IMR-90 (cell line): ENCODE results near the gene MOCS1. TPM values are rescaled to one million over a fixed set of nuclear protein-coding genes. Genes with fewer than 3 reads are reported as not detected.
A peak's percentile ranks its signal among the peaks of the same experiment; 100 is the strongest.

ENCODE experiments used
- ATAC-seq: fragments of 200-7000 bp; cut with Tn5 transposase; 2 replicates; pipeline ENCODE4 v1.9.1; 2020; ENCODE audit warnings: low read depth, mild to moderate bottlenecking, moderate library complexity
- BruUV-seq: library from RNA; stranded (reverse); fragments of 400-500 nt; replicated peaks from 2 replicates; lab custom pipeline; 2021; lab: Mats Ljungman, UMichigan
- CTCF ChIA-PET: fragments of 300-600 bp; formaldehyde crosslinking; extraction: SDS; loops from one replicate; lab custom pipeline; 2021; ENCODE audit warnings: antibody characterized with exemption; lab: Yijun Ruan, JAX
- POLR2A ChIA-PET: fragments of 300-600 bp; sonication (Branson Sonifier 250); formaldehyde crosslinking; loops from one replicate; lab custom pipeline; 2022; ENCODE audit warnings: antibody characterized with exemption; ENCODE audit not compliant: unreplicated experiment; lab: Charles Lee
- DNase-seq: peaks from one replicate; pipeline ENCODE4 v3.0.0; 2013
- H2AFZ ChIP-seq: replicated peaks from 2 replicates; pipeline ENCODE3; 2013; ENCODE audit warnings: low read length, mild to moderate bottlenecking; ENCODE audit not compliant: poor library complexity
- H2AK5ac ChIP-seq: 2 replicates; pipeline ENCODE4 v1.6.1; 2013; ENCODE audit warnings: low read depth, low read length, inconsistent platforms
- H2AK9ac ChIP-seq: replicated peaks from 2 replicates; pipeline ENCODE3; 2013; ENCODE audit warnings: mild to moderate bottlenecking, low read depth, low read length, moderate library complexity; ENCODE audit not compliant: poor library complexity
- H2BK120ac ChIP-seq: 2 replicates; pipeline ENCODE4 v1.6.1; 2013; ENCODE audit warnings: low read depth, low read length, inconsistent platforms
- H2BK15ac ChIP-seq: 3 replicates; pipeline ENCODE4 v1.6.1; 2013; ENCODE audit warnings: low read depth, low read length, inconsistent platforms
- H2BK20ac ChIP-seq: 2 replicates; pipeline ENCODE4 v1.6.1; 2013; ENCODE audit warnings: low read depth, mild to moderate bottlenecking, inconsistent platforms, low read length, moderate library complexity
- H2BK5ac ChIP-seq: 2 replicates; pipeline ENCODE4 v1.6.1; 2013; ENCODE audit warnings: mild to moderate bottlenecking, low read depth, low read length, inconsistent platforms; ENCODE audit not compliant: poor library complexity, severe bottlenecking
- H3K14ac ChIP-seq: replicated peaks from 2 replicates; pipeline ENCODE4 v1.6.1; 2013; ENCODE audit warnings: low read depth, low read length, inconsistent platforms
- H3K18ac ChIP-seq: 2 replicates; pipeline ENCODE4 v1.6.1; 2013; ENCODE audit warnings: low read depth, low read length, control low read depth
- H3K23ac ChIP-seq: 2 replicates; pipeline ENCODE4 v1.6.1; 2013; ENCODE audit warnings: low read depth, low read length, inconsistent platforms
- H3K27ac ChIP-seq: 2 replicates; pipeline ENCODE4 v1.5.1; 2013; ENCODE audit warnings: mild to moderate bottlenecking, control low read depth, low read length; ENCODE audit not compliant: insufficient read depth
- H3K27me3 ChIP-seq: 2 replicates; pipeline ENCODE4 v1.6.1; 2013; ENCODE audit warnings: low read length; ENCODE audit not compliant: control insufficient read depth, insufficient read depth
- H3K36me3 ChIP-seq: 2 replicates; pipeline ENCODE4 v1.6.1; 2013; ENCODE audit warnings: low read length, mixed read lengths; ENCODE audit not compliant: control insufficient read depth, insufficient read depth
- H3K4ac ChIP-seq: 2 replicates; pipeline ENCODE4 v1.6.1; 2013; ENCODE audit warnings: low read depth, low read length, inconsistent platforms
- H3K4me1 ChIP-seq: 2 replicates; pipeline ENCODE4 v1.6.1; 2013; ENCODE audit warnings: low read length, mixed read lengths; ENCODE audit not compliant: control insufficient read depth, insufficient read depth
- H3K4me2 ChIP-seq: 2 replicates; pipeline ENCODE4 v1.6.1; 2013; ENCODE audit warnings: low read depth, mild to moderate bottlenecking, control low read depth, low read length, moderate library complexity
- H3K4me3 ChIP-seq: 2 replicates; pipeline ENCODE4 v1.5.1; 2013; ENCODE audit warnings: low read depth, mild to moderate bottlenecking, control low read depth, low read length, moderate library complexity; ENCODE audit not compliant: insufficient read depth
- H3K56ac ChIP-seq: 2 replicates; pipeline ENCODE4 v1.6.1; 2013; ENCODE audit warnings: low read length, inconsistent platforms; ENCODE audit not compliant: insufficient read depth; ENCODE audit errors: extremely low read depth
- H3K79me1 ChIP-seq, 2 experiments: 2 replicates each; pipeline ENCODE4 v1.6.1; 2013; ENCODE audit warnings: low read length in 2 of 2, inconsistent platforms in 1 of 2, low read depth in 1 of 2
- H3K9ac ChIP-seq: 2 replicates; pipeline ENCODE4 v1.6.1; 2013; ENCODE audit warnings: low read depth, low read length, control low read depth
- H3K9me1 ChIP-seq: 2 replicates; pipeline ENCODE4 v1.6.1; 2013; ENCODE audit warnings: low read length, inconsistent platforms; ENCODE audit not compliant: insufficient read depth
- H3K9me3 ChIP-seq: 2 replicates; pipeline ENCODE4 v1.6.1; 2013; ENCODE audit warnings: low read length; ENCODE audit not compliant: control insufficient read depth, insufficient read depth
- H4K20me1 ChIP-seq: 2 replicates; pipeline ENCODE4 v1.6.1; 2013; ENCODE audit warnings: low read length, inconsistent platforms; ENCODE audit not compliant: insufficient read depth
- H4K5ac ChIP-seq: 2 replicates; pipeline ENCODE4 v1.6.1; 2013; ENCODE audit warnings: mild to moderate bottlenecking, low read depth, low read length, control low read depth
- H4K8ac ChIP-seq, 2 experiments: 2 replicates each; pipeline ENCODE4 v1.6.1; 2013; ENCODE audit warnings: low read depth in 2 of 2, low read length in 2 of 2, control low read depth in 1 of 2, inconsistent platforms in 1 of 2
- H4K91ac ChIP-seq: 2 replicates; pipeline ENCODE4 v1.6.1; 2013; ENCODE audit warnings: low read depth, low read length, inconsistent platforms; ENCODE audit not compliant: insufficient read depth
- CEBPB ChIP-seq: IDR thresholded peaks from 2 replicates; pipeline ENCODE4 v1.6.1; 2012; ENCODE audit warnings: low read depth, low read length, improper control_type of control experiment
- CHD1 ChIP-seq: IDR thresholded peaks from 2 replicates; pipeline ENCODE4 v1.6.1; 2012; ENCODE audit warnings: low read depth, low read length, improper control_type of control experiment
- USF2 ChIP-seq: fragments of 150-350 bp; IDR thresholded peaks from 2 replicates; pipeline ENCODE4 v1.6.1; 2017; ENCODE audit warnings: mild to moderate bottlenecking, antibody characterized with exemption, low read length, low read depth
- WGBS, 2 experiments: methylation state at CpG; one replicate each; pipeline versions ENCODE4 v1.1.5 to v1.1.7; 2013; ENCODE audit warnings: missing lambda C conversion rate in 2 of 2; ENCODE audit not compliant: insufficient read length in 1 of 2; ENCODE audit errors: extremely low coverage in 2 of 2; 5-methylcytosine and 5-hydroxymethylcytosine counted together
- dilution Hi-C: fragments of 300-500 bp; cut with HindIII; formaldehyde crosslinking; loops from one replicate; pipeline ENCODE4 v1.14.3; 2018; ENCODE audit warnings: low sequenced_read_pairs; ENCODE audit not compliant: unreplicated experiment
- in situ Hi-C: fragments of 300-500 bp; cut with MboI; formaldehyde crosslinking; loops from 3 replicates; pipeline ENCODE4 v1.14.3; 2019; ENCODE audit warnings: low sequenced_read_pairs, inconsistent platforms, mixed read lengths
- intact Hi-C: fragments of 100-400 bp; cut with micrococcal nuclease; formaldehyde crosslinking; loops from 2 replicates; pipeline ENCODE4 v1.10.0; 2022
- polyA plus RNA-seq, 3 experiments: library from polyadenylated mRNA; depleted of rRNA; stranded (reverse); fragments of >200 nt; gene quantifications; 2 replicates each; pipeline ENCODE4 v1.2.3, GENCODE V29; 2012; ENCODE audit warnings: low replicate concordance in 1 of 3
- total RNA-seq: library from RNA; depleted of rRNA; stranded (reverse); fragments of >200 nt; gene quantifications from 2 replicates; pipeline ENCODE4 v1.2.3, GENCODE V29; 2012

Gene MOCS1
- total and polyA plus RNA-seq, 2 of the 4 experiments (the other 2 are of a cell fraction), result 5.5 to 9.5 TPM

DNA sequence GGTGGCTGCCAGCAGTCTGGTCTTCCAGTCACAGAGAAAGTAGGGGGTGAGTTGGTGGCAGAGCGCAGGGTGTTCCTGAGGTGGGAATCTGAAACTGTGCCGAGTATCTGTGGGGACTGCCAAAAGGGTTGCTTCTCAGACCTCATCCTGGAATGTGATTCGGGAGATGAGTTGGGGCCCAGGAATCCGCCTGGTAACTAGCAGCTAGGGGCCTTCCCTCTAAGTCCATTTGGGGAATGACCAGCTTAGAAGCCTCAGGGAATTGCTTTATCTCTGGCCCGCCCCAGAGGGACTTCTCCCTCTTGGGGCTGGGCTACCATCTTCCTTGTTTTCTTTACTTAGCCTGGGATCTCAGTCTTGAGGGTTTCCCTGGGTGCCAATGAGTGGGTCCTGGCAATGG, 49.6 kb downstream of the MOCS1 start:
- POLR2A ChIA-PET, result no interaction called here
- Histone ChIP-seq H3K79me1 (peaks cover 0 to 18% of the 10 kb centered on the region in 2 experiments; a peak in 2 of 4 replicates), H4K91ac (peak overlapping the region; percentile 98), H2AK5ac (peak overlapping the region; percentile 95), H3K4me2 (no peak overlapping the region), H2BK15ac (peak overlapping the region; percentile 95; the same call in 2 of the 3 replicates), H3K14ac (peak overlapping the region; percentile 78), H2BK120ac (peak overlapping the region; percentile 100), H2BK5ac (peak overlapping the region; percentile 96), H3K27ac (peak overlapping the region; percentile 68), H4K8ac (peak overlapping the region; percentile 84; a peak in 2 of 4 replicates), H3K18ac (peak overlapping the region; percentile 88), H3K56ac (peak overlapping the region; percentile 25; the same call in 1 of the 2 replicates), H2BK20ac (peak overlapping the region; percentile 95), H3K23ac (peak overlapping the region; percentile 36; the same call in 1 of the 2 replicates), H3K36me3 (no peaks in the 10 kb centered on the region), H2AK9ac (peak overlapping the region; percentile 86), H3K4me1 (peaks cover 57% of the 10 kb centered on the region), H3K4me3 (no peak overlapping the region), H4K20me1 (no peaks in the 10 kb centered on the region), H3K9me3 (no peaks in the 10 kb centered on the region), H4K5ac (peak overlapping the region; percentile 83), H3K4ac (peak overlapping the region; percentile 100), H2AFZ (peak overlapping the region; percentile 39), H3K9me1 (peaks cover 43% of the 10 kb centered on the region), H3K27me3 (no peaks in the 10 kb centered on the region), H3K9ac (no peak overlapping the region)
- no peak for TF ChIP-seq CEBPB
- no peak for TF ChIP-seq USF2
- no peak for TF ChIP-seq CHD1
- DNase-seq (peak; percentile 82), ATAC-seq (peak; percentile 1; the same call in 1 of the 2 replicates)
- BruUV-seq, result no TSS peak
- dilution Hi-C loops, result no loop called here
- CTCF ChIA-PET, result interaction anchor here (1.0 to 2.6 kb wide), 2 partner anchors 19 to 20 kb away, joined by 3 to 7 read pairs; no protein-coding TSS in a partner anchor
- in situ Hi-C loops, result loop anchor here (10.0 kb wide), 1 partner anchor 520 kb away; no protein-coding TSS in a partner anchor
- WGBS, 2 experiments, result 100% methylated on average over 1 of the region's 5 CpGs; no CpG with 5 or more reads in 1 of the 2 experiments
- intact Hi-C loops, result loop anchor here (5.0 kb wide), 1 partner anchor 78 kb away; no protein-coding TSS in a partner anchor
